ENCODE data around the gene SERPINB6.

DNA sequence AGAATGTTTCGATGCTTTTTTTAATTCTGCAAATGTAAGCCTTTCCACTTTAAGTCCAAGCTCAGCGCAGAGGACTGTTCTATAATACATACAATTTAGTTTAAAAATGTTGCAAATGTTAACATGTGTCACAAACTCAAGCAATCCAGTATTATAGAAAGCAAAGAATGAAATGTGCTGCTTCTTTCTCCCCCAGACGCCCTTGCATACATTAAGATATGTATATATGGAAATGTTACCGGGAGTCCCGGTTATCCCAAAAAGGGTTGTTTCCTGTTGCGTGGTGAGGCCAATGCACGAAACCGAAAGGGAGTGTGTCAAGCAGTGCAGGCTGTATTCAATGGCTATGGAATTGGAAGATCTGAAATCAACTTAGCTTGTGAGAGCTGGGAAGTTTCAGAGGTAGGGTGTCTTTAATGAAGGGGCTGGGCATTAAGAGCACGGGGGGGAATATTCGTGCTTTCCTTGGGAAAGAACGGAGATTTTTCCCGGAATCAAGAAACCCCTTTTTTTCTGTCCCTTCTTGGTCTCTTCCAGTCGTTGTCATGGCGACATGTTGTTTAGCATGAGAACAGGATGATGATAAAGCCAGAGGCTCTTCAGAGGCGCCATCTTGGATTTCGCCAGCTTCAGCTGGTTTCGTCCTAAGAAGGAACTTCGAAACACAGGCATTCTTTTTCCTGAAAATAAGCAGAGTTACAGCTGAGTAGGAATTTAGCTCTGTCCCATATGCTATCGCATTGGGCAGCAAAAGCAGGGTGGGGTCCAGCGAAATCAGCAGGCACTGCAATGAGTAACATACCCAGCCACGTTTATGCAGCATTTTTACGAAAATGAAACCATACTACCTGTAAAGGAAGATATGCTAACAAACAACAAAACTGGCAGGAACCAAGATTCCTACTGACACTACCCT is 18.2 kb upstream of the SERPINB6 start:
- TF ChIP-seq, protein P1, sequence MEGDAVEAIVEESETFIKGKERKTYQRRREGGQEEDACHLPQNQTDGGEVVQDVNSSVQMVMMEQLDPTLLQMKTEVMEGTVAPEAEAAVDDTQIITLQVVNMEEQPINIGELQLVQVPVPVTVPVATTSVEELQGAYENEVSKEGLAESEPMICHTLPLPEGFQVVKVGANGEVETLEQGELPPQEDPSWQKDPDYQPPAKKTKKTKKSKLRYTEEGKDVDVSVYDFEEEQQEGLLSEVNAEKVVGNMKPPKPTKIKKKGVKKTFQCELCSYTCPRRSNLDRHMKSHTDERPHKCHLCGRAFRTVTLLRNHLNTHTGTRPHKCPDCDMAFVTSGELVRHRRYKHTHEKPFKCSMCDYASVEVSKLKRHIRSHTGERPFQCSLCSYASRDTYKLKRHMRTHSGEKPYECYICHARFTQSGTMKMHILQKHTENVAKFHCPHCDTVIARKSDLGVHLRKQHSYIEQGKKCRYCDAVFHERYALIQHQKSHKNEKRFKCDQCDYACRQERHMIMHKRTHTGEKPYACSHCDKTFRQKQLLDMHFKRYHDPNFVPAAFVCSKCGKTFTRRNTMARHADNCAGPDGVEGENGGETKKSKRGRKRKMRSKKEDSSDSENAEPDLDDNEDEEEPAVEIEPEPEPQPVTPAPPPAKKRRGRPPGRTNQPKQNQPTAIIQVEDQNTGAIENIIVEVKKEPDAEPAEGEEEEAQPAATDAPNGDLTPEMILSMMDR (IDR thresholded peaks at IDR 0.05): peak in 2 of 5 experiments; percentile 4 to 19
- peak; percentile 66 to 77 for TF ChIP-seq POLR2A (IDR thresholded peaks at IDR 0.05)
- TF ChIP-seq EP300 (IDR thresholded peaks at IDR 0.05): peak; percentile 76 to 95

Data from tibial nerve (tissue), 4 donors.